ENCODE results near the gene RNF5.
"Not testable (repeated sequence)": the region's sequence is repeated elsewhere in the genome, so short reads cannot be mapped to it uniquely, and the experiment has no call there.

RNF5 gene

DNA sequence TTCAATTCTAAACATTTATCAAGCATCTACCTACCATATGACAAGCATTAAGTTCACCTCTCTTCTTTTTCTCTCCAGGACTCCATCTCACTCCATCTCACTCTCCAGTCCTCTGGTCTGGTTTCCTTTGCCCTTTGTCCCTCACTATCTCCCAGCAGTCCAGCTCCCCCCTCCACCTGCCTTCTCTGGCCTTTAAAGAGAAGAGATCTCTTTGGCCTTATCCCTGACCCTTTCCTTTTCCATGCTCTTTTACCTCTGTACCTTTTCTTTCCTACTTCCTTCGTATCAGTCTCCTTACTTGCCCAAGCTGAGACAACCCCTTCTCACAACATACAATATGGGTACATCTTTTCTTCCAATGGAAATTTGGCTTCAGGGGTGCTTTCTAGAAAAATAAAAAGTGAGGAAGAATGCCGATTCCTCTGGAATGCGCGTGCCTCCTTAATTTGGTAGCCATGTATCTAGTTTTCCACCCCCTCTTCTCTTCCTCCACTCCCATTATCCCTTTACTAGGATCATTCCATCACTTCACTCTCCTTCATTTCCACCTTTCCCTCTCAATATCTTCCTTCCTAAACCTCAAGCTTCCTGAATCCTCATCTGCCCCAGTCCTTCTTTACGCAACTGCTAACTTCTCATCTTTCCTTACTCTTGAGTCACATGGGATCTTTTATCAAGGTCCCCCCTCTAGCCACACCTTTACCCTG is 1.6 kb upstream of the RNF5 start:
- DNase-seq, result no peak

DNA sequence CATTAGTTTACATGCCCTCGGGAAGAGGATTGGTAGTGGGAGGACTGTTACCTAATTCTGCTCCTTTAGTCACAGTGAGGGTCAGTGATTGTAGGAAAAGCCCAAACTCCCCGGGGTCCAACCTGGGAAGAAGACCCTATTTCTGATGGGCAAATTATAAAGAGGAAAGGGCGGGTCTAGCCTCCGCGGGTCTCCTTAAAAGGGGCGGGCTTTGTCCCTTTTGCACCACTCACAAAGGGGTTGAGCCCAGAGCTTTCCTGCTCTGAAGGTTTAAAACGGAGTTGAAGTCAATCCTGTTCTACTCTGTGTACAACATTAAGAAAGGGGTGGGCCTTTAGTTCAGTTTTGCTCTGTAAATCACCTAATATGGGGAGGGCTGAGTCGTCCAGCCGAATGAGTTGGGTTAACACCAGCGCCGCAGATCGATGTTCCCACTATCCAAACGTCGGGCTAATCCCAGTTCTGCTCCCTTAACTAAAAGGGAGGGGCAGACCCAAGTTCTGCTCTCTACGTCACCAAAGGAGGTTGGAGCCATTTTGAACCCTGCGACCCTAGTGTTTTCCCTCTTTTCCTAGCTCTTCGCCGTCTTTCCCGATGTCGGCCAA is 920 bp upstream of the RNF5 start:
- DNase-seq, result no peak

DNA sequence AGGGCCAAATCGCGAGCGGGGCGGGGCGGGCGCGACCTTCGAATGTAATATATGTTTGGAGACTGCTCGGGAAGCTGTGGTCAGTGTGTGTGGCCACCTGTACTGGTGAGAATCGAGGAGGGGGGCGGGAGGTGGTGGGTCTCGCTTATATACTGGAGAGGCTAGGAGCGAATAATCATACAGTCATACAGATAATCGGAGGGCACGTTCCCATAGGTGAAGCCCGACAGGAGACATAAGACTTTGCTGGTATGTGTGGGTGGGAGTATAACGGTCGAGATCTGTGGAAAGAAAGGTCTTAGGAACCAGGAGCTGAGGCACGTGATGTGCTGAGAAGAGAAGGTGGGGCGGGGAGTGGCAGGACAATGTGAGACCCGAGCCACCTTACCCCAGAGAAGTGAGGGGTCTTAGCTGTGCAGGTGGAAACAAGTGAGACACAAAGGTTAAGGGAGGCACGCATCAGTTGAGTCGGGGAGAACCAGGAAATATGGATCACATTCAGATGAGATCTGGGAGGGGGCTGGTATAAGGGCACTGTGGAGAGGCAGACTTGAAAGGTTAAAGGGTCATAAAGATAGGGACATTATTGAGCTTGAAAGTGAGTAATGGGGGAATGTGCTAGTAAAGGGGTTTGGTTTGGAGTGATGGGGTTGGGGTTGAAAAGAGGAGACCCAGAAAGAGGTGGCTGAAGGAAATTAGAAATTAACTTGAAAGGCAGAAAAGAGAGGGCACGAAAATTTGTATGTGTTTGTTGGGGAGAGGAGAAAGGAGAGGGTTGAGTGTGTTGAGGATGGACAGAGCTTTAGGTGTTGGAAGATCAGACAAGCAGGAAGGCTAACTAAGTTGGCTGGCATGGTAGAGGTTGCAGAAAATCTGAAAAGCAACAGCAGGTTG is 589 bp downstream of the RNF5 start:
- DNase-seq, result no peak

DNA sequence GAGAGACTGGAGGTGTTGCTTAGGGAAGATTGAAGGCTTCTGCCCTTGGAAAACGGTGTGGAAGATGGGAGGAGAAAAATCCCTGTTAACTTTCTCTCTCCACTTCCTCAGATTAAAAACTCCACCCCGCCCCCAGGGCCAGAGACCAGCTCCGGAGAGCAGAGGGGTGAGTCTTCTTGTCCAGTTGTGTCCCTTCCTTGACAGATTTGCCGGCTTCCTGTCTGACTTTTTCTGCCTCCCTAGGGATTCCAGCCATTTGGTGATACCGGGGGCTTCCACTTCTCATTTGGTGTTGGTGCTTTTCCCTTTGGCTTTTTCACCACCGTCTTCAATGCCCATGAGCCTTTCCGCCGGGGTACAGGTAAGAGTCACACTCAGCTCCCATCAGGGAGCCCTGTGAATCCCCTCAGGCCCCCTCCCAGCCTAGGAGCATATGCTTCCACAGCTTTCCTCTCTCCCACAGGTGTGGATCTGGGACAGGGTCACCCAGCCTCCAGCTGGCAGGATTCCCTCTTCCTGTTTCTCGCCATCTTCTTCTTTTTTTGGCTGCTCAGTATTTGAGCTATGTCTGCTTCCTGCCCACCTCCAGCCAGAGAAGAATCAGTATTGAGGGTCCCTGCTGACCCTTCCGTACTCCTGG is 1.7 kb downstream of the RNF5 start:
- DNase-seq, result no peak

DNA sequence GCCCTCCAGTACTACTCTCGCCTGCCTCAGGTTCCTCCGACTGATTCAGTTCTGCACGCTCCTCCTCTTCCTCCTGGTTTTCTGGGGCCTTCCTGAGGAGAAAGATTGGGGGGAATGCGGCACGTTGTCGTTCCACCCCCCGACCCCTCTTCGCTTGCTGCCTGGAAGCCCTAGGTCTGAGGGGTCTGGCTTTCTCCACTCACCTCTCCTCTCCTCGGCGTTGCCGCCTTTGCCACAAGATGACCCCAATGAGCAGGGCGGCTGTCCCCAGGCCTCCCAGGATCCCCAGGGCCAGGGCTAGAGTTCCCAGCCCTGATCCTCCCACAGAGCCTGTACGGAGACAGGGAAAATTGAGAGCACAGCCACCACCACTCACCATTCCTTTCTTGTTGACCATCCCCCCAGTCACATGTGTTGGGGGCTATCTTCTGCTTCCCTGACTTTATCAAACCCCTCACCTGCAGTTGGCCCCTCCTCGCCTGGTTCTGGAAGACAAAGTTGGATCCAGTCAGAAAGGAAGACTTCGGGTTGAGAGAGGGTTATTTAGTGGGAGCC is 3.0 kb downstream of the RNF5 start:
- no peak for DNase-seq

DNA sequence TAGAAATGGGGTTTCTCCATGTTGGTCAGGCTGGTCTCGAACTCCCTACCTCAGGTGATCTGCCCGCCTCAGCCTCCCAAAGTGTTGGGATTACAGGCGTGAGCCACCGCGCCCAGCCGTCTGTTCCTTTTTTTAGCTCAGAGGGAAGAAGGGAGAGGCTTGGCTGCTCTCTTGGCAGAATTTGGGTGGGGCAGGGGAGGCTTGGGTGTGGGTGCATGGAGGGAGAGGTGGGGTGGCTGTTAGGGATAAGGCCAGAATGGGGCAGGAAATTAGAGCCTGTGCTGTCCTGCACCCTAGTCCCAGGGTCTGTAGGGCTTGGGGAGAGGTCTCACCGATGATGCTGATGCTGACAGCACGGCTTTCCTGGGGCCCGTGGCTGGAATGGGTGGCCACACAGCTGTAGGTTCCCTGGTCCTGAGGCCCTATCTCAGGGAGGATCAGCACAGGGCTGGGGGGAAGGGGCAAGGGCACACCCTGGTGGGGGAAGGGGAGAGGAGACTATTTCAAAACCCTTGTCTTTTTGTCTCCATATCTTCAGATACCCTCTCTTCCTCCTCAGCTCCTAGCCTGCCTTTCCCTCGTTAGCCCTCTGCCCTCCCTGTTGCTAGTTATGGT is 3.8 kb downstream of the RNF5 start:
- no peak for DNase-seq

DNA sequence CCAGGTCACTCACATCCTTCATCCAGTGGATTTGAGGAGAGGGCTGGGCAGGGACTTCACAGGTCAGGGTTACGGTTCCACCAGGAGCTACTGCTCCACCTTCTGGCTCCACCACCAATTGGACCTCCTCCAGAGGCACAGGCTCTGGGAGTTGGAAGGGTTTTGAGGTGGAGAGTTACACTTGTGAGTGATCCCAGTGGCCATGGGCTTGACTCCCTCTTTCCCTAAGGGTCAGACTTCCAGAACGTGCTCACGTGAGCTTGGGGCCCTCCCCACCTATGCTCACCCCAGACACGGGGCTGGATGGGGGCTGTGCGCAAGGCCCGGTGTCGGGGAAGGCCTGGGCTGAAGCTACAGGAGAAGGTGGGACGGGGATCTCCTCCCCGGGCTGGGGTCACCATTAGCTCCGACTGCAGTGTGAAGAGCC is 4.4 kb downstream of the RNF5 start:
- no peak for DNase-seq

DNA sequence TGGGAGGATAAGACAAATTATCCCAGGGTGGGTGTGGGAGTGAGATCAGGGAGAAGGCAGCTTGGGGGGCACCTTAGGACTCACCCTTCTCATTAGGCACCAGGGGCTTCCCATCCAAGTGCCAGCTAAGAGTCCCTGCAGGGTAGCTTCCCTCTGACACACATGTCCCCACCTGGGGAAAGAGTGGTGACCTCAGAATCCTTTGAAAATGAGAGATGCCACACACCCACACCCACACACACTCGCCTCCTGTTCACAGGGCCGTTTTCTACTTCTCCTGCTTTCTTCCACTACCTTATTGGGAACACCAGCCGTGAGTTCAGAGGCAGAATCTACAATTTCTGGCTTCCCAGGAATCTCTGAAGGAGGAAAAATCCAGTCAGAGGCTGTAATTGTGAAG is 4.8 kb downstream of the RNF5 start:
- DNase-seq, result no peak

DNA sequence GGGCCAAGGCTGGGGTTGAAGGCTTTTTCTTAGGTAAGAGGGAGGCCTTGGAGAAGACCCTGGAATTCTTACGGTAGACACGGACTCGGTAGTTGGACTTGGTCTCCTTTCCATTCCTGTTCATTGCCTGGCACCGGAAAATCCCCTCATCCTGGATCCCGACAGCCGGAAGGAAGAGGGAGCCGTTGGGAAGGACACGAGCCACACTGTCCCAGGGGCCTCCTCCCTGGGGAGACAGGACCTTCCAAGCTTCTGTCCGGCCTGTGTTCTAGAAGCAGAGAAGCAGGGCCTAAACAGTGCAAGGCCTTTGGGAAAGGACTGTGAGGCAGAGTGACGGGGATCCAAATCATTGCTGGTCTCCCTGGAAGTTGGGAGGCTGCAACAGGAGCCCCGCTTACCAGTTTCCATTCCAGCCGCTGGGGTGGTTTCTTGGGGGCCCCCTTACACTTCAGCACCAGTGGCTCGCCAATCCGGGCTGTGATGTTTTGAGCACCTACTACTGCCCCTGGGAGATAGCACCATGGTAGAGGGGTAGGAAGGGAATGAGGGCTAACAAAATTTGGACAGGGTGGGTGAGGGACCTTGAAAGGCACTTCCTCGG is 5.4 kb downstream of the RNF5 start:
- no peak for DNase-seq

DNA sequence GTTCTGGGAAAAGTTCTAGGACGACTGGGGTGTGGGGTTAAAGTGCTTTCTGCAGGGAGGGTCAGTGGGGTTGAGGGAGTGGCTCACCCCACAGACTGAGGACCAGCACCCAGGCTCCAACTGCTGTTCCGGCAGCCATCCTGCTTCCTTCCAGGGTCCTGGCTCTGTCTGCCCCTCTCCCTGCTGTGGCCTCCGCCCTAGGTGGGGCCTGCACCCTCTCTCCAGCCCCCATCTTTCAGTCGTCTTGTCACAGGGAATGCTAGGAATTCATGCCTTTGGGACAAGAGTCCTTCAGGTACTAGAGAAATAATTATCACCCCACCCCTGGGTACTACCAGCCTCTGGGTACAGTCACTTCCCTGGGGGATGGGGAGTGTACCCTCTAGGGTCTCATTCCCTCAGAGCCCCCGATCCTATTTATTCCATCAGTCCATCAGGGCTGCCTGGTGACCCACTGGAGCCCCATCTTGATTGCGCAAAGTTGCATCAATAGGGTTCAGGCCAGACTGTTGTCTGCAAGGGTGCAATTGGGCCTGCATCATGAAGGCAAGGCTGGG is 6.0 kb downstream of the RNF5 start, which contains the start of gene AGER:
TSS of gene AGER (minus strand) at position 170 of the 557 bp plus-strand sequence. CDS start at position 139, 31 bp downstream.
- no peak for DNase-seq

DNA sequence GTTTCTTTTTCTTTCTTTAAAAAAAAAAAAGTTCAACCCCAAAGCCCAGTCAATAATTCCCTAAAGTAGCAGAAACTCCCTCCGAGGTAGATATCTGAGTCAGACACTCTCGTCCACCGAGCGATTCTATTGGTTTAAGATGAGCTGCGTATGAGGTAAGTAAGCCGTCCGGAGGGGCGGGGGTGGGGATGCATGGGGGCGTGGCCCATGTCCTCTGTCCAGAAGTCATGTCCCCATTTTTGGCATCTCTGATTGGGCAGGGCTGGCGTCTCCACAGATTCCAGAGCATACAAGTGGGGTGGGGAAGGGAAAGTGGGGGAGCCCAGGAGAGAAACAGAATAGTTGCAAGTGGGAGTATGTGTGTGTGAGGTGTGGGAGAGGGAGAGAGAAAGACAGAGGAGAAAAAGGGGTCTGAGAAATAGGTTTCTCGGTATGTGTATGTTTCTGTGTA is 7.5 kb downstream of the RNF5 start:
- peak; percentile 56 for DNase-seq

DNA sequence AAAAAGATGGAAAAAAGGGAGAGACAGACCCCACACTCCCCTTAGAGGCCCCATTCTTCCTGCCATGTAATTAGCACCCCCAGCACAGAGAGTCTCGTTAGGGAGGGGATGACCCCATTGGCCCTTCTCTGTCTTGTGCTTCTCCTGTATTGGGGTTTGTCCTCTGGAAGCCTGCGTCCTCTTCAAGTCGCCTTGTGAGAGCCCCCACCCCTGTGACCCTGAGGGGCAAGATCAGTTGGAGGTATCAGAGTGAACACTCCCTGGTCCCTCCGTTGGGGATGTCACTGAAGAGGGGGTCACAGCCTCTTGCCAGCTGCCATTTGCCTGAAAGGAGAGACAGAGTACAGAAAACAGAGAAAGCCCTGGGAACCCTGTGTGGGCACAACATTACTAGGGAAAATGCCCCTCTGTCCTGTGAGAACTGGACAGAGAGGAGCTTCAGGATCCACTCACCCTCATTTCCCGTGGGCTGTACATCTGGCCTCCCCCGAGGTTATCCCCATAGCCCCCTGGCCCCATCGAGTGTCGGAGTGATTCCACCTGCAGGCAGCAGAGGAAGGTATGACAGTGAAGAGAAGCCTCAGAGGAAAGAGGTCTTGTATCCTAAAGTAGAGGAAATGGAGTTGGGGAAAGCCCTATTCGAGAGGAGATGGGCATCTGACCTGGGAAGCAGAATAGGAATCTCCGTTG is 8.1 kb downstream of the RNF5 start:
- not testable (repeated sequence) for DNase-seq

DNA sequence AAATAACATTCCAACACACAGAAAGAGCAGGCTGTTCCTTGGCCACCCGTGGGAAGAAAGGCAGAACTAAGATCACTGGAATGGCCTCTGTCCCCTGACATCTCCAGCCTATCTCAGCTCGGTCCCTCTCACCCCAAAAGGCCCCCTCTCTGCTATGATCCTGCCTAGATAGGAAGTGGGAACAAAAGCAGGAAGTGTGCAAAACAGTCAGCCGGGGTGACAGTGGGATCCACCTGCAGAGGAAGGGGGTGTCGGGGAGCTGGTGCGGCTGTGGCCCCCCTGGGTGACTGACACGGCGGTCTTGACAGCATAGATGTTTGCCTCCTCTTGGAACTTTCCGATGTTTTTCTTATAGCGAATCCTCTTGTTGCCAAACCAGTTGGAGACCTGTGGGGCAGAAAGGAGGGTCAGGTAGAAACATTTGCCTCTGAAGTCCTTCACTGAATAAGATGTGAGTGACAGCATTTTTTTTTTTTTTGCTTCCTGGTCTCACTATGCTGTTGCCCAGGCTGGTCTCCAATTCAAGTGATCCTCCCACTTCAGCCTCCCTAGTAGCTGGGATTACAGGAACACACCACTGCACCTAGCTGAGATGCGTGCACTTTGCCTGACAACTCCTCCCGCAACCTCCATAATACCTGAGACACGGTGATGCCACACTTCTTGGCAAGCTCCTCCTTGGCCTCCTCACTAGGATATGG is 9.0 kb downstream of the RNF5 start:
- DNase-seq, result no peak

DNA sequence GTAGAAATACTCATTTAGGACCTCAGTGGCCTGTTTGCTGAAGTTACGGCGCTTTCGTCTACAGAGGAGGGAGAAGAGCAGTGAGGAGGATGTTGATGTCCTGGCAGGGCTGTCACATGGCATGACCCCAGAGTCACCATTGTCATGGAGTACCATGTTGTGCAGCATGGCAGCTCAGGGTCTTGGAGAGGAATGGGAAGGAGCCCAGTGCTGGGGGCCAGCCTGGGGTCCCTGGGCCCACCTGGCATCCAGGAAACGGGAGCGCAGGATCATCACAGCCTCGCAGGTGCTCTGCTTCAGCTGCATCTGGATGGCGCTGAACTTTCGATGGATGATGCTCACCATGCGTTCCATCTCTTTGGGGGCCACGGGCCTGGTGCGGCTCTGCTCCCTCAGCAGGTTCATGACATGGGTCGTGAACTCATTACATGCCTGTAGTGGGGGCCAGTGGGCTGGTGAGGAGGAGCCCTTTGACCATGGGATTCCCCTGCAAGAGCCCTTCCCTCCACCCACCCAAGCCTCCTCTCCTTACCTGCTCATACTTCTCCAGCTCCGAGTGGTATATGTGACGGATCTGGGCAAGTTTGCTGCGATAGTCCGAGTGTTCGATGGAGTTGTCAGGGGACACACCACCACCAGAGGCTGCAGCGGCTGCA is 9.6 kb downstream of the RNF5 start:
- DNase-seq, result not testable (repeated sequence)

DNA sequence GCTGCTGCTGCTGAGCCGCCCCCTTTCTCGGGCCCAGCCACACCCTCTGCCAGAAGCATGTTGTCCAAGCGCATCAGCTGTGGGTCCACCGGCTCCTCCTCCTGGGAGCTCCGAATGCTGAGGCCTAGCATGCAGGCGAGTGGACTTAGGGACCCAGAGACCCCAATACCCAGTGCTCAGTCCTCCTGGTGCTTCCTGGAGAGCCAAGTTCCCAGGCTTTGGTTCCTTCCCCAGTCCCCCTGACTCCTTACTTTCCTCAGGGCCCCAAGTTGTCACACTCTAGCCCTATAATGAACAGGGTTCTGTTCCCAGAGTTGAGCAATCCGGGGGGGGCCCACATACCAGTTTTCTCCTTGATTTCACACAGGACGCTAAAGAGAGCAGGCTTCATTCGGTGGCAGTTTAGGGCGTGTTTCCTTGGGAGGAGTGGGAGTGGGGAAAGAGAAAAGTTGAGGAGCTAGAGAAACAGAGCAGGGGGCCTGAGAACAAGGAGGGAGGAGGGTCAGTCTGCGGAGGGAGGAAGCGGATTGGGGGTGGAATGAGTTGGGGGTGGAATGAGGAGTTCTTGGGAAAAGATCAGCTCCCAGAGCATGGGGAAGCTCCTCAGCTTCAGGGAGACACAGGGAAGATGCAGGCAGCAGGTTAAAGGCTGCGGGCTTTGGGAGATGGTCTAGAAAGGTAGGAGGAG is 10.3 kb downstream of the RNF5 start:
- DNase-seq, result no peak

DNA sequence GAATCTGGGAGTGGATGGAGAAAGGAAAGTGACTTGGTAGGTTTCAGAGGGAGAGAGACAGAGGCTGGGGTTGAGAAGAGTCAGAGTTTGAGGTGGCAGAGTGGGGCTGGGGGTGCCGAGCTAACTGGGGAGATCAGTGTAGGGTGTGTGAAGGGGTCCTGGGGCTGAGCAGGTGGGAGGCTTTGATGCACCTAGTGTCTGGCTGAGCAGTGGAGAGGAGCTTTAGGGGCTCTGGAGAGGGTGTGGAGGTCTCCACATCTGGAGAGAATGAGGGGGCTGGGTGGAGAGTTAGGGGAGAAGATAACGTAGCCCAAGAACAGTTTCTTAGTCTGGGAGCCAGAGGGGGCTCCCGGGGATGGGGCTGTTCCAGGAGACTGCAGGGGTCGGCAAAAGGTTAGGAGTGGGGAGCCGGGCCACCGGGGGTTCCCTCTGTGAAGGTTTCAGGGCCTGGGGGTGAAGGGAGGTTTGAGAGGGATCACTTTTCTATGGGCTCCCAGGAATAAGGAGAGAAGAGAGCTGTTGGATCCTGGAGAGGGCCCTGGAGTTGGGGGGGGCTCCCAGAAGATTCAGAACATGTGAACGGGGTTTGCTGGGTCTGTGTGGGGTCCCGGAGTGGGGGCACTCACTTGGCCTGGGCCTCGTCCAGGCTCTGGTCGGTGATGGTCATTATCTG is 11.0 kb downstream of the RNF5 start:
- DNase-seq, result no peak

DNA sequence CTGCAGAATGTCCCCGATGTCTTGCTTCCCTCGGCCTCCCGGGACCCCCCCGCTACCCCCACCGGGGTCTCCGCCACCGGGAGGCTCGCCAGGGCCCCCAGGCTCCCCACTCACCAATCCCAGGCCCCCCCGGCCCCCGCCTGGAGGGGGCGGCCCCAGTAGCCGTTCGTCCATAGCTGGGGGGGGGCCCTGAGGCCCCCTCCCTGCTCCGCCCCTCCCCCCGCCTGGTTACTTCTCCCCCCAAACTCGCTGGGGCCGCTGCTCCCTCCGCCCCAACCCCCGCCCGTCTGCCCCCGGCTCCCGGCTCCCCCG is 11.5 kb downstream of the RNF5 start:
- DNase-seq, result no peak

DNA sequence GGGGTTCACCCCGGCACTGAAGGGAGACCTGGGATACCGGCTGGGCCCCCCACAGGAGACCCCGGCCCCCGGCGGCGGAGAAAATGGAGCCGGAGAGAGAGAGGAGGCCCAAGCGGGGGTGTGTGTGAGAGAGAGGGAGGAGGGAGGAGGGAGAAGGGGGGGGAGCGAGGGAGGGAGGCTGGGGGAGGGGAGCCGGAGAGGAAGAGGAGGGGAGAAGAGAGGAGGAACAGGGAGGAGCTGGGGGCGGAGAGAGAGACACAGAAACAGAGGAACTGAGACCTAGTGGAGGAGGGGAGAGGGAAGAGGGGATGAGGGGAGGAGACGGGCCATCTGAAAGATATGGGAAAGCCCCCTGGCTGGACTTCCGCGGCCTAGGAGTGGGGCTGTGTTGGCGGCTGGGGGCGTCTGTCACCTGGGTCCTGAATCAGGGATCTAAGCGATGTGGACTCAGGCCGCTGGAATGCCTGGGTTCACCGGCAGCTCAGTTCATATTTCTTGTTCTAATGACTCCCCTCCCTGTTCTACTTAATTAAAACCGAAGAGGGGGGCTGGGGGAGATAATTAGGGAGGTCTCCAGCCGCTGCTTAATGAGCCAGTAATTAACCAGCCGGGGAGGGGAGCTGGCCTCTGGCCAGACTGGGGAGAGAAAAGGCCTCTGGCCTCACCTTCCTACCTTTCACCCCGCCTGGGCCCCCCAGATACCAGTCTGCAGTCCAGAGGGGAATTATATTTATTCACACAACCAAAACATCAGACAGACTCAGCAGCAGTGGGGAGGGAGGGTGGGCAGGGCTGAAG is 12.0 kb downstream of the RNF5 start, which contains the start of gene PBX2:
TSS of gene PBX2 (minus strand) at position 149 of the 798 bp plus-strand sequence. CDS start 287 bp downstream, outside the sequence.
- peak; percentile 85 for DNase-seq
